ENCODE results near the gene DSCAM. TPM values are rescaled to one million over a fixed set of nuclear protein-coding genes. Genes with fewer than 3 reads are reported as not detected.

DSCAM gene
- total RNA-seq, 1 experiment from 2014 or later: not detected

DNA sequence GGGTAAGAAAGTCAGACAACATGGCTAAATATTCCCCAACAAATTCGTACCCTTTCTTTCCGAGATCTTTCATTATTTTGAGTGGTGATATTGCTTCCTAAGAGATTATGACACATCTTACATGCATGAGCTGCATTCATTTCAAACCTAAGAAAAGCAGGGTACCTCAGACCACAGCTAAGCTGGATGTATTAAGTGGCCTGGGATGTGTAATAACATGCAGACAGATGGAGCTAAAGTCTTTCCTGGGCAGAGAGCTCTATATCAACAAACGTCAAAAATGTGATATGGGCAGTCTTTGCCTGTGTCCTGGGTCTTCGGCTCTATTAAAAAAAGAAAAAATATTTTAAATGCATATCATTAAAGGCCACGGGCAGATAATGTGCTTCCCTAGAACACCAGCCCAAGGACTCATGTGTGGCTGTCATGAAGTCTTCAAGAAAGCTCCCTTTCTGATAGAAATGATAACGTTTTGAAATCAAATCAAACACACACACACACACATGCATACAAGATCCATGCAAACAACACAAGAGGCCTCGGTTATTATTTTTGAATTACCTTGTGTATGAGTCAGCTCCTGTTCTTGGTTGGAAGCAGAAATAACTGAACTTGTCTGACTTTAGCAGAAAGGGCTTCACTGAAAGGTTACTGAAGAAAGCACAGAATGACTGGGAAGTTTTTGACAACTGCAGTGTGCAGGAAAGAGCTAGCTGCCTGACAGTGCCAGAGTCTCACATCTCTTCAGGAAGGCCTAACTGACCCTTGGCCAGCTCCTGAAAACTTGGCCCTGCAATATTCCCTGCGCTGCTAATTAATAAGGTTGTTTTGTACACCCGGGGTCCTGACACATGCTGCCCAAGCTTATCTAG lies 231.2 kb downstream of the DSCAM start:
- no peak for DNase-seq (ENCODE audit: low read depth, low spot score)
- in situ Hi-C loops (cut with HindIII; ENCODE audit: low pct_unique_long_range_greater_than_20kb, low sequenced_read_pairs): no loop called here

GRCh38 chr21:40613546-40614030 lies 233.4 kb downstream of the DSCAM start:
- DNase-seq (ENCODE audit: low read depth, low spot score): no peak
- in situ Hi-C loops (cut with HindIII; ENCODE audit: low pct_unique_long_range_greater_than_20kb, low sequenced_read_pairs): no loop called here

DNA sequence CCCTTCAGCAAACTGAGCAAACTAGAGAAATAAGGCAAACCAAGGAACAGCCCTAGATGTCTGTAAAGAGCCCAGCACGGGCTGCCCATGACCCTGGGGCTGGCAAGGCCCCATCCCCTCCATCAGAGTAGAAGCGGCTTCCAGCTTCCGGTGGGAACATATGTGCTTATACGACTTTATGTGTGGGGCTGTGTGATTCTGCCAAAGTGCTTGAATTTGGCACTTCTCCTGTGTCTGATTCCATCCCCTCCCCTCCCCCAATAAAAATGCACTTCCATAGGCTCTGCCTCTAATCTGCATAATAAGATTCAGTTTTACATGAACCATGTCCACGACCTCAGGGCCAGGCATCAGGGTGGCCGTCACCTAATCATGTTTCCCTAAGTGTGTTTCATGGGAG lies 236.6 kb downstream of the DSCAM start:
- in situ Hi-C loops (cut with HindIII; ENCODE audit: low pct_unique_long_range_greater_than_20kb, low sequenced_read_pairs): no loop called here
- DNase-seq (ENCODE audit: low read depth, low spot score): no peak

- in situ Hi-C loops (cut with HindIII; ENCODE audit: low pct_unique_long_range_greater_than_20kb, low sequenced_read_pairs): no loop called here
- DNase-seq (ENCODE audit: low read depth, low spot score): no peak
These were observed 240.6 kb downstream of the DSCAM start for GRCh38 chr21:40606341-40606740.

GRCh38 chr21:40605094-40605493 lies 241.9 kb downstream of the DSCAM start:
- in situ Hi-C loops (cut with HindIII; ENCODE audit: low pct_unique_long_range_greater_than_20kb, low sequenced_read_pairs): no loop called here

DNA sequence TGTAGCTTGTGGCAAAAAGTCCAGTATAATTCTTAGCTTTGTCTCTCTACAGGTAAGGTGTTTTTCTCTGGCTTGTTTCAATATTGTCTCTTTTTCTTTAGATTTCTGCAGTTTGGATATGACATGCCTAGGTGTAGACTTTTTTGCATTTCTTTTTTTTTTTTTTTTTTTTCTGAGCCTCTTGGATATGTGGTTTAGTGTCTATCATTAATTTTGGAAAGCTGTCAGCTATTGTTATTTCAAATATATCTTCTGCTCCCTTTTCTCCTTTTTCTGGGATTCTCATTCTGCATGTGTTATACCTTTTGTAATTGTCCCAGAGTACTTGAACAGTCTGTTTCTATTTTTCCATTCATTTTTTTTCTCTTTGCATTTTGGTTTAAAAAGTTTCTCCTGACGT lies 243.2 kb downstream of the DSCAM start:
- DNase-seq (ENCODE audit: low read depth, low spot score): no peak
- in situ Hi-C loops (cut with HindIII; ENCODE audit: low pct_unique_long_range_greater_than_20kb, low sequenced_read_pairs): no loop called here

More at GRCh38 chr21:40605094-40605493, 241.9 kb downstream of the DSCAM start:
- DNase-seq (ENCODE audit: low read depth, low spot score): no peak

- in situ Hi-C loops (cut with HindIII; ENCODE audit: low pct_unique_long_range_greater_than_20kb, low sequenced_read_pairs): no loop called here
- DNase-seq (ENCODE audit: low read depth, low spot score): no peak
These were observed 244.9 kb downstream of the DSCAM start for GRCh38 chr21:40602080-40602479.

DNA sequence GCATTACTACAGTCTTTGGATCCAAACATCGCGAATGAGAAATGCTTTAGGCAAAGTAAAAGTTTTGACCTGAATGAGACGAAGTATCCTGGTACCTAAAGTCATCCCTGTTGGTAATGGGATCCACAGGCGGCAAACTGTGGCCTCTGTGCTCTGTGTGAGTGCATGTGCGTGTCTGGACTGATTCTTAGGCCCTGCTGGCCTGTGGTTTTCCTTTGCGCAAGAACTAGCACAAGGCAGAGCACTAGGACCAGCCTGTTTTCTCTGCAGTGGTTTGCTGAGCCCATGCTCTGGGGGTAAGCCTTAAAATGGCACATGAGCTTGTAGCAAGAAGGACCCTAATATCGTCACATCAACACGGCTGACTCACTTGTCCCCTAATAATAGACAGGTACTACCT lies 251.2 kb downstream of the DSCAM start:
- in situ Hi-C loops (cut with HindIII; ENCODE audit: low pct_unique_long_range_greater_than_20kb, low sequenced_read_pairs): no loop called here
- no peak for DNase-seq (ENCODE audit: low read depth, low spot score)

DNA sequence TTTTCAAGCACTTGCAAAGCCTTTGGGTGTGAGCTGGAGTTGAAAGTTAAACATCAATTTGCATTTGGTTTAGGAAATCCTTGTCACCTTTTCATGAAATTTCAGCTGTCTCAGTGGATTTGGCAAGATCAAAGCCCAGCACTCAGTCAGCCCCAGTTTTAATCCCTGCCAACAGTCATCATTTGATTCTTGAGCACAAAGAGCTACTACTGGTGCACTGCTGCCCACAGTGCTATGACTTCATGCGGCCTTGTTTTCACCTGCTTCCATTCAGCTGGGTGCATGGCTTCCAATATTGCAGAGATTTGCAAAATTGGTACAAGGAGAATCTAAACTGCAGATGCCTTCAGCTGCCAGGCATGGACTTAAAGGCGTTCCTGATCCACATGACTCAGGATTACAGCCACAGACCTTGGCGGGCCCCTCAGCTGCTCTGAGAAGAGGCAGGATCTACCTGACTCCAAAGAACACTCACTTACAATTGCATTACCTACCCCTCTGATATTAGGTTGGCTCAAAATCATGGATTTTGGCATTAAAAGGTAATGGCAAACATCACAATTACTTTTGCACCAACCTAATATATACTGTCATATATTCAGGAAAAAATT lies 259.1 kb downstream of the DSCAM start:
- no peak for DNase-seq (ENCODE audit: low read depth, low spot score)
- in situ Hi-C loops (cut with HindIII; ENCODE audit: low pct_unique_long_range_greater_than_20kb, low sequenced_read_pairs): no loop called here

- in situ Hi-C loops (cut with HindIII; ENCODE audit: low pct_unique_long_range_greater_than_20kb, low sequenced_read_pairs): no loop called here
- DNase-seq (ENCODE audit: low read depth, low spot score): no peak
These were observed 260.4 kb downstream of the DSCAM start for GRCh38 chr21:40586575-40586974.

- in situ Hi-C loops (cut with HindIII; ENCODE audit: low pct_unique_long_range_greater_than_20kb, low sequenced_read_pairs): no loop called here
- no peak for DNase-seq (ENCODE audit: low read depth, low spot score)
These were observed 269.5 kb downstream of the DSCAM start for GRCh38 chr21:40577285-40578043.

- in situ Hi-C loops (cut with HindIII; ENCODE audit: low pct_unique_long_range_greater_than_20kb, low sequenced_read_pairs): no loop called here
- DNase-seq (ENCODE audit: low read depth, low spot score): no peak
These were observed 271.0 kb downstream of the DSCAM start for GRCh38 chr21:40575976-40576375.

DNA sequence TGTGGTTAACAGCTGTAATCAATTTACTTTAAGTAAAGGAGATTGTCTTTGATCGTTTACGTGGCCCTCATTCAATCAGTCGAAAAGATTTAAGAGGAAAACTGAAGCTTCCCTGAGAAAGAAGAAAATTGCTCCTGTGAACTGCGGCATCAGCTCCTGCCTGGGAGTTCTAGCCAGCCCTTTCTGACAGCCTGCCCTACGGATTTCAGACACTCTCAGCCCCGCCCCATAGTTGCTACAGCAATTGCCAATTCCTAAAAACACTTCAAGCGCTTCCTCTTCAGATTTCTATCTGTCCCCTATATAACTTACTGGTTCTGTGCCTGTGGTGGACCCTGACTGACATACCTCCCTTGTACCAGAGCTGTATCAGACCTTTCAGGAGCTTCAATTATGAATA lies 277.6 kb downstream of the DSCAM start:
- in situ Hi-C loops (cut with HindIII; ENCODE audit: low pct_unique_long_range_greater_than_20kb, low sequenced_read_pairs): no loop called here
- DNase-seq (ENCODE audit: low read depth, low spot score): no peak

DNA sequence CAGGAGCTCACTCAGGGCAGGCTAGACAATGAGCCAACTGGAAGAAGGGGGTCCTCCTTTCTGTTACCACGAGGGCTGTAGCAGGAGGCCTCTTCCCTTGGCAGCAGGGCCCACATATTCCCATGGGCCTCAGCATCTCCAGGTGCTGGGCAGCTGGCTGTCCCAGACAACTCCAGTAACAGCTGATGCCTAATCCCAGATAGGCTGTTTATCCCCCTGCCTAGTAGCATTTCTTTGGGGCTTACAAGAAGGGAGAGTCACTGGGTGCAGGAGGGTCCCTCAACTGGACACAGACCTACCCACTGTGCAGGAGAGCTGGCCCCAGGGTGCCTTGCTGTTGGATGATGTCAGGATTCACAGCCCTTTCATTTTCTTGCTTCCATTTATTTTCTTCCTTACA lies 278.2 kb downstream of the DSCAM start:
- in situ Hi-C loops (cut with HindIII; ENCODE audit: low pct_unique_long_range_greater_than_20kb, low sequenced_read_pairs): no loop called here
- DNase-seq (ENCODE audit: low read depth, low spot score): no peak

DNA sequence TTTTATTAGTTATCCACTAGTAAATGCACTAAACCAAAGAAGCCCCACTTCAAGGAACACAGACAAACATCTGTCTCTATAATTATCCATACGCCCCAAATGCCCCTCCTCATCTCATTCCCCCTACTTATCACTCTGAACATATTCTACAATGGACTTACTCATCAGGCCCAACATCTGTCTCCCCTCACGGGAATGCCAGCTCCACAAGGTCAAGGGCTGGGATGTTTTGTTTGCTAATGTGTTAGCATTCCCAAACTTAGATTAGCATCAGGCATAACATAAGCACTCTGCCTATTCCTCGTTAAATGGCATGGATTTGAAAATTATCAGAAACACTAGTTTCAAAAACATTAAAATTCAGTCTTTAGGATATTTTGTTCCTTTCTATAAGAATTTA lies 279.5 kb downstream of the DSCAM start:
- DNase-seq (ENCODE audit: low read depth, low spot score): no peak
- in situ Hi-C loops (cut with HindIII; ENCODE audit: low pct_unique_long_range_greater_than_20kb, low sequenced_read_pairs): no loop called here

DNA sequence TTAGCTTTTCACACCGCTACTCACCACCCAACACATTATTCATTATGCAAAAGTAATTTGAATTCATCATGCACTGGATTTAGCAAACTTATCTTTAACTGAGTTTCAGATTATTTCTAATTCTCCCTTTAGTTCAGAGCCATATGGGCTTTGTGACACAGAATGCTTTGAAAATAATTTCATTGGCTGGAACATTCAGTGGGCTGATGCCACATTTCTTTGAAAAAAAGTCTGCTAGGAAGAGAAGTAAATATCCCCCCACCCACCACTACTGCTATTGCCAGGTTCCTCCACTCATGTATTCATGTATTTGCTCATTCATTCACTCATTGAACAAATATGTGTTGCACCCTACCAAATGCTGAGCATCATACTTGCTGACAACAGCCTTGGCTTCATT lies 280.5 kb downstream of the DSCAM start:
- no peak for DNase-seq (ENCODE audit: low read depth, low spot score)
- in situ Hi-C loops (cut with HindIII; ENCODE audit: low pct_unique_long_range_greater_than_20kb, low sequenced_read_pairs): no loop called here

GRCh38 chr21:40564318-40564717 lies 282.6 kb downstream of the DSCAM start:
- DNase-seq (ENCODE audit: low read depth, low spot score): no peak
- in situ Hi-C loops (cut with HindIII; ENCODE audit: low pct_unique_long_range_greater_than_20kb, low sequenced_read_pairs): no loop called here

- in situ Hi-C loops (cut with HindIII; ENCODE audit: low pct_unique_long_range_greater_than_20kb, low sequenced_read_pairs): no loop called here
- no peak for DNase-seq (ENCODE audit: low read depth, low spot score)
These were observed 283.1 kb downstream of the DSCAM start for GRCh38 chr21:40563900-40564299.

All from SK-MEL-5 (cell line).